ENCODE results near the gene GPR161. TPM values are rescaled to one million over a fixed set of nuclear protein-coding genes. Genes with fewer than 3 reads are reported as not detected.

GPR161 gene
- total and polyA plus RNA-seq, 5 donors from 2014 or later = not detected

DNA sequence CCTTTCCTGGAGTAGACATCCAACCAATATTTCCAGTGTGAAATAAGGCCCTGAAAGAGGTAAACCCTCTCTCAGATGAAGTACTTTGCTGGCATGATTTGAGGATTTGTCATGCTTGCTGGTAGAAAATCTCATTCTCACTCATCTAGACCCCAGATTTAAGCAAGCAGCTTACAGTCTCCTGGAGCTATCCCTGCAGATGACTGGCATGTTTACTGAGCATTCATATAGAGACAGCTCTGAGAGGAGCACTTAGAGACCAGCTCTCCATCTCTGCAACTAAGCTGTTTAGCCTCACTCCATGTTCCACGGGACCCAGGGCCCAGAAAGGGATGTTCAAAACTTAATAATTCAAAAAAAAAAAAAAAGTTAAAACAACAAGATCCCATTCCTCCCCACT, 34.2 kb downstream of the GPR161 start:
- ATAC-seq (ENCODE audit: low read depth in 2 of 2) (no peak), DNase-seq (no peak)
- Histone ChIP-seq H3K27me3 (ENCODE audit: control insufficient read depth, insufficient read depth, low read length) (no peaks in the 10 kb centered on the region), H3K4me1 (ENCODE audit: control insufficient read depth, insufficient read depth, low read length, poor library complexity, severe bottlenecking) (no peaks in the 10 kb centered on the region), H3K27ac (ENCODE audit: insufficient read depth, low read length, poor library complexity, severe bottlenecking) (no peak overlapping the region), H3K36me3 (ENCODE audit: control insufficient read depth, insufficient read depth, low read length) (no peaks in the 10 kb centered on the region), H3K9me3 (ENCODE audit: control insufficient read depth in 2 of 2, low read length in 2 of 2) (no peaks in the 10 kb centered on the region), H3K4me3 (ENCODE audit: low read depth, low read length) (no peak overlapping the region)
- no peak overlapping the region for H3K27ac Mint-ChIP-seq
- H3K27me3 Mint-ChIP-seq = peaks cover 13% of the 10 kb centered on the region
- no peaks in the 10 kb centered on the region for H3K36me3 Mint-ChIP-seq
- no peaks in the 10 kb centered on the region for H3K4me1 Mint-ChIP-seq
- peaks cover 0 to 2% (median 0%) of the 10 kb centered on the region in 7 donors for H3K9me3 Mint-ChIP-seq
- no peak overlapping the region for H3K4me3 Mint-ChIP-seq

DNA sequence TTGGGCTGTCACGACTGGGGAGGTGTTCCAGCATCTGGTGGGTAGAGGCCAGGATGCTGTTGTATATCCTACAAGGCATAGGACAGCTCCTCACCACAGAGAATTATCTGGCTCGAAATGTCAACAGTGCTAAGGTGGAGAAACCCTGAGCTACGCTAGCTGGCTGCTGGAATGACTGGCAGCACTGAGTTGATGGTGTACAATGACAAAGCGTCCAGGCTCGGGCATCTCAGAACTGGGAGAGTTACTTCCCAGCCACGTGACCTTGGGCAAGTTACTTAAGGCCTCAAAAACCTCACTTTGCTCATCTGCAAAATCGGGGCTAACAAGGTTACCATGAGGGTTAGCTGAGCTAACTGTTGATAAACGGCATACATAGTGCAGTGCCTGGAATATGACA, 35.4 kb downstream of the GPR161 start:
- ATAC-seq (ENCODE audit: low read depth in 2 of 2) (no peak), DNase-seq (no peak)
- no peaks in the 10 kb centered on the region for H3K36me3 Mint-ChIP-seq
- H3K4me3 Mint-ChIP-seq = no peak overlapping the region
- Histone ChIP-seq H3K27me3 (ENCODE audit: control insufficient read depth, insufficient read depth, low read length) (no peaks in the 10 kb centered on the region), H3K36me3 (ENCODE audit: control insufficient read depth, insufficient read depth, low read length) (no peaks in the 10 kb centered on the region), H3K4me1 (ENCODE audit: control insufficient read depth, insufficient read depth, low read length, poor library complexity, severe bottlenecking) (no peaks in the 10 kb centered on the region), H3K4me3 (ENCODE audit: low read depth, low read length) (no peak overlapping the region), H3K27ac (ENCODE audit: insufficient read depth, low read length, poor library complexity, severe bottlenecking) (no peak overlapping the region), H3K9me3 (ENCODE audit: control insufficient read depth in 2 of 2, low read length in 2 of 2) (no peaks in the 10 kb centered on the region)
- peaks cover 8% of the 10 kb centered on the region for H3K27me3 Mint-ChIP-seq
- H3K27ac Mint-ChIP-seq = no peak overlapping the region
- peaks cover 0 to 2% (median 0%) of the 10 kb centered on the region in 7 donors for H3K9me3 Mint-ChIP-seq
- no peaks in the 10 kb centered on the region for H3K4me1 Mint-ChIP-seq

DNA sequence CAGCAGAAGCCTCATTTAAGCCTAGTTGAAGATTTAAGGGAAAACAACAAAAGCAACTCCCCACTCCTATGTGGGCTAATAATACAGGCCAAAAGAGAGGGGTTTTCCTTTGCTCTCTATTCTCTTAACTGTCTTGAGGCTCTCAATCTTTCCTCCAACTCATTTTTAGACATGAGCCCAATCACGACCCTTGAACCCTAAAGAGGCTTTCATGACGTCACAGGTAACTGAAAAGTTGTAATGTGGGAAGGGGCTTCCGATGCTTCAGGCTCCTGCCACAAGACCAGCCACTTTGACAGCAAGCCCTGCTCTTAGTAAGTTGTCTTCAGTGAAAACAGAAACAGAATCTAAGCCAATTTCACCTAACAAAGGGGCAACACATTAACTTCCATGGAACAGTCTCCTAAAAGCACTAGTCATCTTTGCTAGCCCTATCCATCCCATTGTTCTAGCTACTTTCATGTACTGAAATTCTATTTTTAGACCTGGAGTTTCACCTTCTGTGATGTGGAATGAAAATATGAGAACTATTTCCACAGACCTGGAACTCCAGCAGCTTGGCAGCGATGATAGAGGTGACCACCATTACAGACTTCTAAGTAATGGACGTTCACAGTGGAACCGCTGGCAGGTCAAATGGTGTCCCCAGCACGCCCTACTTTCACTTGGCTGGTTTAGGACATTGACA, 36.3 kb downstream of the GPR161 start:
- Histone ChIP-seq H3K4me3 (ENCODE audit: low read depth, low read length) (no peak overlapping the region), H3K4me1 (ENCODE audit: control insufficient read depth, insufficient read depth, low read length, poor library complexity, severe bottlenecking) (no peaks in the 10 kb centered on the region), H3K27me3 (ENCODE audit: control insufficient read depth, insufficient read depth, low read length) (no peaks in the 10 kb centered on the region), H3K27ac (ENCODE audit: insufficient read depth, low read length, poor library complexity, severe bottlenecking) (no peak overlapping the region), H3K9me3 (ENCODE audit: control insufficient read depth in 2 of 2, low read length in 2 of 2) (no peaks in the 10 kb centered on the region), H3K36me3 (ENCODE audit: control insufficient read depth, insufficient read depth, low read length) (no peaks in the 10 kb centered on the region)
- H3K27ac Mint-ChIP-seq = no peak overlapping the region
- no peaks in the 10 kb centered on the region for H3K4me1 Mint-ChIP-seq
- H3K9me3 Mint-ChIP-seq = no peaks in the 10 kb centered on the region
- H3K4me3 Mint-ChIP-seq = no peak overlapping the region
- DNase-seq (no peak), ATAC-seq (ENCODE audit: low read depth in 2 of 2) (no peak)
- no peaks in the 10 kb centered on the region for H3K36me3 Mint-ChIP-seq
- H3K27me3 Mint-ChIP-seq = peaks cover 8% of the 10 kb centered on the region

DNA sequence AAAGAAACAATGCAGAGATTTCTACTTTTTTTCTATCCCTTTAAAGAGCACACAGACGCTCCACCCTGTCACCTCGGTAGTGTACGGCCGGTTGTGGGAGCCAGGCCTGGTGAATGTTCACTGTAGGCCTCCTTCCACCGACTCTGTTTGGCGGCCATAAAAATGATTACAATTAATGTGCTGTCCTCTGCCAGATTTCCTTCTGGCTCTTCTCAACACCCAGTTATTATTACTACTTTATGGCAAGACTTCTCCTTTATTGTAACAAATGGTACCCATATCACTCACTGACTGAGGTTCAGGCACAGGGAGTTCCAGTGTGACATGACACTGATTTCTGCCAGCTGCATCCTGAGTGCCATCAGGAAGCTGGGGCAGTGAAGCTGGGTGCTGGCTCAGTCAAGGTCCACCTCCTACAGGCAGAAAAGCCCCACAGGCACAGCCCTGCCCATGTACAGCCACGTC, 37.4 kb downstream of the GPR161 start:
- H3K27me3 ChIP-seq (ENCODE audit: control insufficient read depth, insufficient read depth, low read length) = no peaks in the 10 kb centered on the region
- no peaks in the 10 kb centered on the region for H3K4me1 Mint-ChIP-seq
- no peak for DNase-seq

DNA sequence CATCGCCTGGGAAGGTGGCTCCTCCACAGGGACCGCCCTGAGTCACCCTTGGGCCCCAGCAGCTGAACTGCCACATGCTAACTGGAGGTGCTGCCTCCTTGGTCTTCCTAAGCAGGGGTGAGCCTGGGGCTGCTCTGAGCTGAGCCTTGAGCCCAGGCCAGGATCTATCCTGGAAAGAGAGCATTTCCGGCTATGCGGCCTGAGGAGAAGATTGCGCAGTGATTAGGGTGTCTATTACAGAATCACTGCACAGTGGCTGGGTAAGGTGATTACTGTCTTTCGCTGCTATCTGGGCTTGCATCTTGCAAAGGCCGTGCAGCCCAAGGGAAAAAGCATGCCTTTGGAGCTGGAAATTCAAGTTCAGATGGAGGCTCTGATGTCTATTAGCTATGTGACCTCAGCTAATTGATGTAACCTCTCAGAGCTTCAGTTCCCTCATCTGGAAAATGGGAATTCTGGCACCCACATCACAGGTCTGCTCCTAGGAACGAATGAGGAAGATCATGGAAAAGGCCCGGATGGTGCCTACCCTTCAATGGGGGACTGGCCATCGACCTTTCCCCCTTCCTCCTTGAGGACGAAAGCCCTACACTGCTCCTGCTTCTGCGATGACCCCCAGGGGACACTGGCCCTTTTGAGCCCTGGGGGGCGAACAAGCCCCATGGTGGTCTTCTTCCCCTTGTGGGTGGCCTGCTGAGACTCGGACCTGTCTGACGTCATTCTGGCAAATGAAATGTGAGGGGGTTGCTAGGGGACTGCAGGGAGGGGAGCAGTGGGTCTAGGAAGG, 38.0 kb downstream of the GPR161 start:
- no peaks in the 10 kb centered on the region for H3K4me1 ChIP-seq (ENCODE audit: control insufficient read depth, insufficient read depth, low read length, poor library complexity, severe bottlenecking)
- H3K4me1 Mint-ChIP-seq = no peaks in the 10 kb centered on the region
- no peak for DNase-seq
- H3K27ac ChIP-seq (ENCODE audit: insufficient read depth, low read length, poor library complexity, severe bottlenecking) = no peak overlapping the region
- H3K27me3 Mint-ChIP-seq = peaks cover 8% of the 10 kb centered on the region
- no peaks in the 10 kb centered on the region for H3K27me3 ChIP-seq (ENCODE audit: control insufficient read depth, insufficient read depth, low read length)
- H3K36me3 Mint-ChIP-seq = no peaks in the 10 kb centered on the region
- no peak overlapping the region for H3K4me3 ChIP-seq (ENCODE audit: low read depth, low read length)
- H3K9me3 ChIP-seq (ENCODE audit: control insufficient read depth in 2 of 2, low read length in 2 of 2) = no peaks in the 10 kb centered on the region
- ATAC-seq (ENCODE audit: low read depth in 2 of 2) = no peak
- no peak overlapping the region for H3K27ac Mint-ChIP-seq
- H3K36me3 ChIP-seq (ENCODE audit: control insufficient read depth, insufficient read depth, low read length) = no peaks in the 10 kb centered on the region
- H3K4me3 Mint-ChIP-seq = no peak overlapping the region
- no peaks in the 10 kb centered on the region for H3K9me3 Mint-ChIP-seq

More for the DNA sequence above, 37.4 kb downstream of the GPR161 start:
- Histone ChIP-seq H3K36me3 (ENCODE audit: control insufficient read depth, insufficient read depth, low read length) (no peaks in the 10 kb centered on the region), H3K27ac (ENCODE audit: insufficient read depth, low read length, poor library complexity, severe bottlenecking) (no peak overlapping the region), H3K9me3 (ENCODE audit: control insufficient read depth in 2 of 2, low read length in 2 of 2) (no peaks in the 10 kb centered on the region), H3K4me3 (ENCODE audit: low read depth, low read length) (no peak overlapping the region), H3K4me1 (ENCODE audit: control insufficient read depth, insufficient read depth, low read length, poor library complexity, severe bottlenecking) (no peaks in the 10 kb centered on the region)
- H3K36me3 Mint-ChIP-seq = no peaks in the 10 kb centered on the region
- H3K27ac Mint-ChIP-seq = no peak overlapping the region
- no peak overlapping the region for H3K4me3 Mint-ChIP-seq
- H3K9me3 Mint-ChIP-seq = no peaks in the 10 kb centered on the region
- ATAC-seq (ENCODE audit: low read depth in 2 of 2) = no peak
- H3K27me3 Mint-ChIP-seq = peaks cover 8% of the 10 kb centered on the region

DNA sequence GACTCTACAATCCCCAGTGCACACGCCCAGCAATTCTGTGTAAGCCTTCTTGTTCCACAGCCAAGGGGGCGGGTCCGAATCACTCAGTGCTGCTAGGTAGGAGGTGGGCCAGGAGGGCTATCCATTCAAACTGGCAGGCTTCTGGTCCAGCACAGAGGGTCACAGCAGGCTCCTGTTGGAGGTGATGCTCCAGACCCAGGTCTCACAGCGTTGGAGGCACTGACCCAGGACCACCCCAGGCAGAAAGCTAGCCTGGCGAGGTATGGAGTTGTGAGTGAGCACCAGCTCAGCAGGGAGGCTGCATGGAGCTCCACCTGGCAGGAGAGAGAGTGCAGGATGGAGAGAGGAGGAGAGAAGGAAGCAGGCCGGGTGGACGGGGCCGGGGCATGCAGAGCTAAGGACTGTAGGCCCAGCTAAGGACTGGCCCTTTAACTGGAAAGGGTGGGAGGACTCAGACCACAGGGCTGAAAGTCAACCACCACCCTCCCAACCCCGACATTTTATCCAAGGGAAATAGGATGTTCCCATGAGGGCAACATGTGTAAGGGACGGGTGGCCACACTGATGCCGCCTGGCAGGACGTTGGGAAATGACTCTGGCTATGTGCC, 38.7 kb downstream of the GPR161 start:
- Histone ChIP-seq H3K9me3 (ENCODE audit: control insufficient read depth in 2 of 2, low read length in 2 of 2) (no peaks in the 10 kb centered on the region), H3K27ac (ENCODE audit: insufficient read depth, low read length, poor library complexity, severe bottlenecking) (no peak overlapping the region), H3K27me3 (ENCODE audit: control insufficient read depth, insufficient read depth, low read length) (no peaks in the 10 kb centered on the region), H3K4me1 (ENCODE audit: control insufficient read depth, insufficient read depth, low read length, poor library complexity, severe bottlenecking) (no peaks in the 10 kb centered on the region), H3K4me3 (ENCODE audit: low read depth, low read length) (no peak overlapping the region), H3K36me3 (ENCODE audit: control insufficient read depth, insufficient read depth, low read length) (no peaks in the 10 kb centered on the region)
- Mint-ChIP-seq H3K9me3 (no peaks in the 10 kb centered on the region), H3K36me3 (no peaks in the 10 kb centered on the region), H3K4me1 (no peaks in the 10 kb centered on the region), H3K27me3 (peaks cover 8% of the 10 kb centered on the region), H3K4me3 (no peak overlapping the region), H3K27ac (no peak overlapping the region)
- no peak for ATAC-seq (ENCODE audit: low read depth in 2 of 2)
- DNase-seq = no peak

DNA sequence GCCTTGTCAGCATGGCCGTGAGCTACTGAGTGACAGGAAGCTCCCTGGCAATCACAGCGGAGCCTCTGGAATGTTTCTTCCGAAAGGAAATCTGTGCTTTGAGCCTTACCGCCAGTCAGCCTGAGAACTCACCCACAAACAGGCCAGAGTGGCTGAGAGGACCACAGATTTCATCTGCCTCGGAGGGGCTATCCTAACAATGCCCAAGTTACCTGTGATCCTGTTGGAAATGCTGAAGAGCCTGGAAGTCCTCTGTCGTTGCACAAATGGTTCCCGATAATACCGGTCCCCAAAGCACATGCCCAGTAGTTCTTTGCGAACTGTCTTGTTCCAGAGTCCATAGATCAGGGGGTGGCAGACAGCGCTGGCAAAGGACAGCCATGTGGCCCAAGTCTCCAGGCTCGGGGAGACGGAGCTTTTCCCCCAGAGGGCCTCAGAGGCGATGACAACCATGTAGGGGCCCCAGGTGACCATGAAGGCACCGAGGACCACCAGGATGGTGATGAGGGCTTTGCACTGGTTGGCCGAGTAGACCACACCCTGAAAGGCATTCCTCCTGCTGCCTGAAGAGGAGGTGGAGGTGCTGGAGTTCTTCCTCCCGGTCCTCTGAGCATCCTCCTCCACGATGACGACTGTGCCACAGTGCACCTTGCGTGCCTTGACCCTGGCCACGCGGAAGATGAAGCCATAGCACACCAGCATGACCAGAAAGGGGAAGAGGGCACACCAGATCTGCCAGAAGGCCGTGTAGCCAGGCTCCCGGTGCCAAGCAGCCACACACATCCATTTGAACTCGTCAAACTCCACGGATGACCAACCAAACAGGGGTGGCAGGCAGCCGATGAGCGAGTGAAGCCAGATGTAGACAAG, 40.2 kb downstream of the GPR161 start:
- Mint-ChIP-seq H3K27me3 (no peaks in the 10 kb centered on the region), H3K36me3 (no peaks in the 10 kb centered on the region), H3K9me3 (no peaks in the 10 kb centered on the region), H3K4me1 (no peaks in the 10 kb centered on the region), H3K4me3 (no peak overlapping the region), H3K27ac (no peak overlapping the region)
- H3K9me3 ChIP-seq (ENCODE audit: control insufficient read depth in 2 of 2, low read length in 2 of 2) = no peaks in the 10 kb centered on the region
- H3K4me1 ChIP-seq (ENCODE audit: control insufficient read depth, insufficient read depth, low read length, poor library complexity, severe bottlenecking) = no peaks in the 10 kb centered on the region
- H3K36me3 ChIP-seq (ENCODE audit: control insufficient read depth, insufficient read depth, low read length) = no peaks in the 10 kb centered on the region
- no peaks in the 10 kb centered on the region for H3K27me3 ChIP-seq (ENCODE audit: control insufficient read depth, insufficient read depth, low read length)
- no peak for DNase-seq
- ATAC-seq (ENCODE audit: low read depth in 2 of 2) = no peak
- H3K27ac ChIP-seq (ENCODE audit: insufficient read depth, low read length, poor library complexity, severe bottlenecking) = no peak overlapping the region
- H3K4me3 ChIP-seq (ENCODE audit: low read depth, low read length) = no peak overlapping the region

Data from CD4-positive, CD25-positive, alpha-beta regulatory T cell (primary cell).